A673 (cell line): ENCODE results near the gene GPA33. TPM values are rescaled to one million over a fixed set of nuclear protein-coding genes. Genes with fewer than 3 reads are reported as not detected.

Experiments
- BruUV-seq: library from RNA; stranded (reverse); fragments of 400-500 nt; replicated peaks from 2 replicates; lab custom pipeline; 2021; lab: Mats Ljungman, UMichigan
- CTCF ChIA-PET: fragments of 300-600 bp; sonication (Branson Sonifier 250); formaldehyde crosslinking; loops from one replicate; lab custom pipeline; 2022; ENCODE audit warnings: antibody characterized with exemption; lab: Charles Lee
- POLR2A ChIA-PET: fragments of 300-600 bp; sonication (Branson Sonifier 250); formaldehyde crosslinking; loops from one replicate; lab custom pipeline; 2022; ENCODE audit warnings: antibody characterized with exemption; ENCODE audit not compliant: low non-redundant PET; lab: Charles Lee
- DNase-seq: peaks from one replicate; pipeline ENCODE4 v3.0.0-alpha.2; 2015; ENCODE audit warnings: low spot score
- H3K27ac ChIP-seq: fragments of 200-600 bp; sonication (generic); 2 replicates; pipeline ENCODE4 v1.5.1; 2016; ENCODE audit warnings: mixed run types, low read depth, mild to moderate bottlenecking, mixed read lengths, antibody characterized with exemption, low read length; ENCODE audit not compliant: poor library complexity, severe bottlenecking
- H3K27me3 ChIP-seq: fragments of 200-600 bp; sonication (generic); replicated peaks from 2 replicates; pipeline ENCODE4 v1.6.1; 2017; ENCODE audit warnings: mixed run types, low read depth, mild to moderate bottlenecking, mixed read lengths, antibody characterized with exemption, low read length; ENCODE audit not compliant: insufficient read depth, poor library complexity
- H3K36me3 ChIP-seq: fragments of 200-600 bp; sonication (generic); 2 replicates; pipeline ENCODE4 v1.6.1; 2016; ENCODE audit warnings: mixed run types, mild to moderate bottlenecking, mixed read lengths, antibody characterized with exemption, low read length; ENCODE audit not compliant: insufficient read depth, poor library complexity, severe bottlenecking
- H3K4me1 ChIP-seq: fragments of 200-600 bp; sonication (generic); 2 replicates; pipeline ENCODE4 v1.6.1; 2017; ENCODE audit warnings: mixed run types, mild to moderate bottlenecking, mixed read lengths, antibody characterized with exemption, low read length; ENCODE audit not compliant: insufficient read depth, poor library complexity, severe bottlenecking
- H3K4me3 ChIP-seq: fragments of 200-600 bp; sonication (generic); 2 replicates; pipeline ENCODE4 v1.5.1; 2016; ENCODE audit warnings: low read depth, mixed run types, mild to moderate bottlenecking, mixed read lengths, low read length; ENCODE audit not compliant: poor library complexity, severe bottlenecking
- H3K9me3 ChIP-seq: fragments of 200-600 bp; sonication (generic); 2 replicates; pipeline ENCODE4 v1.6.1; 2016; ENCODE audit warnings: mixed run types, low read depth, mild to moderate bottlenecking, mixed read lengths, antibody characterized with exemption, low read length; ENCODE audit not compliant: poor library complexity, severe bottlenecking
- CTCF ChIP-seq: fragments of 300-800, 200-600 bp; sonication (generic); conservative IDR thresholded peaks from 2 replicates; pipeline ENCODE4 v1.5.1; 2017; ENCODE audit warnings: low read depth, mild to moderate bottlenecking, antibody characterized with exemption, low read length, moderate library complexity, mixed read lengths
- EZH2 ChIP-seq: fragments of 200-600 bp; sonication (generic); IDR thresholded peaks from 2 replicates; pipeline ENCODE4 v1.6.1; 2017; ENCODE audit warnings: borderline replicate concordance, low read depth, mild to moderate bottlenecking, mixed read lengths, antibody characterized with exemption, low read length; ENCODE audit not compliant: poor library complexity, severe bottlenecking
- intact Hi-C: fragments of 100-400 bp; cut with micrococcal nuclease; formaldehyde crosslinking; loops from one replicate; pipeline ENCODE4 v1.10.0; 2022; ENCODE audit not compliant: unreplicated experiment
- total RNA-seq: library from RNA; stranded (reverse); gene quantifications from 2 replicates; pipeline ENCODE4 v1.2.3, GENCODE V29; 2021

GPA33 gene
- total RNA-seq, 1 experiment from 2014 or later: not detected

GRCh38 chr1:167107456-167107855, 17.3 kb upstream of the GPA33 start:
- CTCF ChIA-PET: no interaction called here
- no peaks in the 10 kb centered on the region for H3K9me3 ChIP-seq
- peaks cover 9% of the 10 kb centered on the region for H3K4me1 ChIP-seq
- no TSS peak for BruUV-seq
- DNase-seq: no peak
- POLR2A ChIA-PET: no interaction called here
- H3K27ac ChIP-seq: no peak overlapping the region
- H3K27me3 ChIP-seq: no peaks in the 10 kb centered on the region
- intact Hi-C loops: no loop called here
- no peak overlapping the region for H3K4me3 ChIP-seq
- H3K36me3 ChIP-seq: no peaks in the 10 kb centered on the region
- no peak for TF ChIP-seq CTCF
- no peak for TF ChIP-seq EZH2

GRCh38 chr1:167106119-167106461, 15.9 kb upstream of the GPA33 start:
- intact Hi-C loops: no loop called here
- BruUV-seq: no TSS peak
- POLR2A ChIA-PET: no interaction called here
- CTCF ChIA-PET: no interaction called here
- Histone ChIP-seq H3K4me1 (peaks cover 9% of the 10 kb centered on the region), H3K27me3 (no peaks in the 10 kb centered on the region), H3K9me3 (no peaks in the 10 kb centered on the region), H3K36me3 (no peaks in the 10 kb centered on the region), H3K27ac (no peak overlapping the region), H3K4me3 (no peak overlapping the region)
- TF ChIP-seq EZH2 (no peak), CTCF (no peak)
- DNase-seq: no peak

- POLR2A ChIA-PET: no interaction called here
- Histone ChIP-seq H3K36me3 (no peaks in the 10 kb centered on the region), H3K27me3 (no peaks in the 10 kb centered on the region), H3K4me1 (peaks cover 9% of the 10 kb centered on the region), H3K4me3 (no peak overlapping the region), H3K27ac (no peak overlapping the region), H3K9me3 (no peaks in the 10 kb centered on the region)
- CTCF ChIA-PET: interaction anchor here (1.0 kb wide), 1 partner anchor 116 kb away, joined by 3 read pairs; no protein-coding TSS in a partner anchor
- DNase-seq: peak; percentile 25
- no TSS peak for BruUV-seq
- intact Hi-C loops: no loop called here
- TF ChIP-seq EZH2 (no peak), CTCF (0 out of 2 replicates have a peak, but pooled peaks have one; percentile 11)
Observed at GRCh38 chr1:167105271-167106118, 15.3 kb upstream of the GPA33 start.
